ENCODE measurements around the gene ATP6V1G2. TPM values are rescaled to one million over a fixed set of nuclear protein-coding genes. Genes with fewer than 3 reads are reported as not detected.
"Not testable (repeated sequence)": the region's sequence is repeated elsewhere in the genome, so short reads cannot be mapped to it uniquely, and the experiment has no call there.

The ATP6V1G2 gene
- total and polyA plus RNA-seq, 2 of the 8 experiments (the other 6 are each of a cell fraction or from before 2014, with no cell fraction given), result 3.0 to 5.7 TPM

GRCh38 chr6:31509036-31509435 lies 37.4 kb downstream of the ATP6V1G2 start:
- H2BK20ac ChIP-seq (ENCODE audit: low read length); H2AK5ac ChIP-seq (ENCODE audit: low read depth, low read length); H3K23me2 ChIP-seq (ENCODE audit: low read depth, low read length); H2AFZ ChIP-seq (ENCODE audit: low read length); H3K79me2 ChIP-seq (ENCODE audit: control insufficient read depth in 1 of 2, insufficient read depth in 2 of 2, low read length in 2 of 2); H3K4me2 ChIP-seq (ENCODE audit: insufficient read depth in 1 of 2, low read depth in 2 of 2, low read length in 2 of 2); H3K14ac ChIP-seq (ENCODE audit: insufficient read length); H3K4me1 ChIP-seq (replicated peaks in 1 of 4; ENCODE audit: control insufficient read depth in 3 of 4, insufficient read depth in 4 of 4, low read length in 3 of 4); H3K9ac ChIP-seq (replicated peaks in 1 of 4; ENCODE audit: extremely low read depth in 1 of 4, low read depth in 3 of 4, low read length in 3 of 4); H3K18ac ChIP-seq (ENCODE audit: extremely low read depth, low read length); H2BK5ac ChIP-seq (ENCODE audit: low read depth, low read length); H3K56ac ChIP-seq (replicated peaks; ENCODE audit: insufficient read length, low read depth, low read length); H4K91ac ChIP-seq (replicated peaks; ENCODE audit: insufficient read length, low read length); H4K20me1 ChIP-seq (replicated peaks in 1 of 2; ENCODE audit: control insufficient read depth in 1 of 2, insufficient read depth in 2 of 2, low read length in 2 of 2); H3K23ac ChIP-seq (ENCODE audit: insufficient read length); H2BK15ac ChIP-seq (ENCODE audit: low read length); H3K27ac ChIP-seq (ENCODE audit: low read depth, low read length); H3K27me3 ChIP-seq (replicated peaks in 1 of 4; ENCODE audit: control insufficient read depth in 3 of 4, extremely low read depth in 1 of 4, insufficient read depth in 3 of 4, low read length in 3 of 4); CTCF ChIA-PET (ENCODE audit: partially characterized antibody); H3K9me3 ChIP-seq (ENCODE audit: insufficient read depth in 2 of 2, low read depth in 1 of 2, low read length in 1 of 2); H2BK120ac ChIP-seq (replicated peaks; ENCODE audit: low read depth, low read length); H4K5ac ChIP-seq (ENCODE audit: insufficient read length, low read depth, low read length); H3K4me3 ChIP-seq (ENCODE audit: extremely low read depth in 1 of 4, insufficient read depth in 2 of 4, low read depth in 3 of 4, low read length in 4 of 4); H2BK12ac ChIP-seq (ENCODE audit: low read depth, low read length); FAIRE-seq; H3K4ac ChIP-seq (replicated peaks; ENCODE audit: insufficient read length, low read depth, low read length); H3K79me1 ChIP-seq (ENCODE audit: low read depth, low read length); DNase-seq (ENCODE audit: low read depth in 1 of 2, low spot score in 2 of 2): not testable (repeated sequence)
- POLR2A ChIA-PET (ENCODE audit: partially characterized antibody), result interaction anchor here (1.6 to 2.0 kb wide), 2 partner anchors 12 to 23 kb away, joined by 3 to 5 read pairs; no protein-coding TSS in a partner anchor
- 69% methylated on average over 2 of the region's 2 CpGs; no CpG with 5 or more reads in 1 of the 2 experiments for WGBS, 2 experiments (ENCODE audit: extremely low coverage in 1 of 2, insufficient coverage in 1 of 2, insufficient read length in 1 of 2, insufficient replicate concordance in 2 of 2, low coverage in 1 of 2, low lambda C conversion rate in 2 of 2, missing lambda C conversion rate in 1 of 2)
- H4K8ac ChIP-seq (ENCODE audit: extremely low read depth, insufficient read depth, low read length), result 0 out of 2 replicates have a peak overlapping the region, but pooled peaks have one; percentile 20
- peaks cover 4 to 30% (median 14%) of the 10 kb centered on the region in 4 experiments; a peak in 7 of 8 replicates for H3K36me3 ChIP-seq (ENCODE audit: control insufficient read depth in 2 of 4, insufficient read depth in 4 of 4, low read length in 3 of 4)

All from H1 (cell line).